Measurements from ENCODE around the gene POMT2.

- TF ChIP-seq CTCF (IDR thresholded peaks at IDR 0.05; ENCODE audit: low read length) (no peak), EZH2 (IDR thresholded peaks at IDR 0.05; ENCODE audit: borderline replicate concordance, low read length) (no peak)
Measured at GRCh38 chr14:77340389-77340788, 19.7 kb upstream of the POMT2 start.
